GM21717 (cell line): Measurements from ENCODE around the gene ABR.

ENCODE experiments used
- ATAC-seq: cut with Tn5 transposase; IDR thresholded peaks from one replicate; pipeline ENCODE4 v1.9.1; 2021; ENCODE audit warnings: mild to moderate bottlenecking, moderate library complexity; ENCODE audit not compliant: unreplicated experiment

Gene ABR

DNA sequence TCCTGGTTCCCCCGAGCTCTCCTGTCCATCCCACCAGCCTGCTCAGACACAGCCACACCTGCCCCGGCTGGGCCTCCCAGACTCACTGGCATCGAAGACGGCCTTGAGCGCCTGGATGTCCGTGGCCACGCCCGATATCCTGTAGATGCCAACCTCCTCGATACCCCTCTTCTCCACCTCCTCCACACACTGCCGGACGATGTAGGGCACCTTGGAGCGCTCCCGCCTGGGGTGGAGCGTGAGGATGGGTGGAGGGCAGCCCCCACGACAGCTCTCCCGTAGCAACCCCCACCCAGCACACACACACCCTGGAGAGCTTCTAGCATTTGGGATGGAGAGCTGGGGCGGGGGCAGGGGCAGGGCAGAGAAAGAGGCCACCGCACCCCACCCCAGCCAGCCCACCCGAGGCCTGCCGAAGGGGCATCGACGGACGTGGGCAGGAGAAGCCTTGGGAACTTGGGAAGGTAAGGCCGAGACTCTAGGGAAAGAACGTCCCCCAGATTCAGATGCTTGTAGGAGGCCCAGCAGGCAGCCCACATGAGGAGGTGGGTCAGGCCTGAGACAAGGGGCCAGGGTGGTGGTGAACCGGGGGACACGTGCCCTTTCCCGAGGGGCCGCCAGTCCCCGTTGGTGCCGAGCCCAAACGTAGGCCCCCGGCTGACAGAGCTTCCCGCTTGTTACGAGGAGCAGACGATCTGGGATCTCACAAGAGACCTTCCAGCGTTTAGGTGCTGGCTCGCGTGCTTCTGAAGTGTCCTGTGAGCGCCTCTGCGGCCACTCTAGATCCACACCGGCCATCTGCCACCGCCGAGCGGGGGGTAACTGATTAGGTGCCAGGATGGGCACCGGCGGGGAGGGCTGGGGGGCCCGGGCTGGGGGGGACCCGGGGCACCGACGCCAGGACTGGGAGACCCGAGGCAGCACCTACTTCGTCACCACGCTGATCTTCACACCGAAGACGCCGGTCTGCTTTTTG is 167.7 kb downstream of the ABR start:
- ATAC-seq = no peak

- no peak for ATAC-seq
These were observed 168.6 kb downstream of the ABR start for GRCh38 chr17:1011138-1011537.

- ATAC-seq = no peak
These were observed 169.2 kb downstream of the ABR start for GRCh38 chr17:1010586-1010985.

- ATAC-seq = no peak
These were observed 169.7 kb downstream of the ABR start for GRCh38 chr17:1010086-1010450.

- no peak for ATAC-seq
These were observed 170.3 kb downstream of the ABR start for GRCh38 chr17:1009229-1010085.

- ATAC-seq = no peak
These were observed 171.6 kb downstream of the ABR start for GRCh38 chr17:1008008-1008761.

GRCh38 chr17:1007310-1008007 is 172.3 kb downstream of the ABR start:
- ATAC-seq = no peak

GRCh38 chr17:1006054-1006453 is 173.7 kb downstream of the ABR start:
- ATAC-seq = no peak

GRCh38 chr17:1005361-1005946 is 174.3 kb downstream of the ABR start:
- ATAC-seq = no peak

DNA sequence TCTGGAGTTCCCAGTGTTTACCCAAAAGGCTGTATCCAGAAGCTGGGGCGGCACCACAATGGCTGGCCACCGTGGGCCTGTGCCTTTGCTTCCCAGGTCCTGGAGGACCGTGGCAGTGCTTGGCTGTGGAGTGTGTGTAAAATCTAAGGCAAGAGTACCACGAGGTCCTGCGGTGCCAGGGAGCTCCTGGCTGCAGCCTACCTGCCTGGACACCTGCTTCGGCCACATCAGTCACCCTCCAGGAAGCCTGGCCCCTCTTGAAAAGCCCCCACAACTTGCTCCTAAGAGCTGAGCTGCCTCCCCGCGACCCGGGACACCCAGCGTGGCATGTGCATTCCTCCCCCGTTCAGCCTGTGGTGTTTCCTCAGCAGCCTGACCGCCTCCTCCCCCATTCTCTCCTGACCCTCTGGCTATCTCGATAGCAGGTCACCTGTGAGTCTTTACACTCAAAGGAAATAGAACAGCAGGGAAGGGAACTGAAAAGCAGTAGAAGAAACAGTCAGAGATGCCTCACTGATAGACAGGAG is 174.9 kb downstream of the ABR start:
- ATAC-seq = no peak

DNA sequence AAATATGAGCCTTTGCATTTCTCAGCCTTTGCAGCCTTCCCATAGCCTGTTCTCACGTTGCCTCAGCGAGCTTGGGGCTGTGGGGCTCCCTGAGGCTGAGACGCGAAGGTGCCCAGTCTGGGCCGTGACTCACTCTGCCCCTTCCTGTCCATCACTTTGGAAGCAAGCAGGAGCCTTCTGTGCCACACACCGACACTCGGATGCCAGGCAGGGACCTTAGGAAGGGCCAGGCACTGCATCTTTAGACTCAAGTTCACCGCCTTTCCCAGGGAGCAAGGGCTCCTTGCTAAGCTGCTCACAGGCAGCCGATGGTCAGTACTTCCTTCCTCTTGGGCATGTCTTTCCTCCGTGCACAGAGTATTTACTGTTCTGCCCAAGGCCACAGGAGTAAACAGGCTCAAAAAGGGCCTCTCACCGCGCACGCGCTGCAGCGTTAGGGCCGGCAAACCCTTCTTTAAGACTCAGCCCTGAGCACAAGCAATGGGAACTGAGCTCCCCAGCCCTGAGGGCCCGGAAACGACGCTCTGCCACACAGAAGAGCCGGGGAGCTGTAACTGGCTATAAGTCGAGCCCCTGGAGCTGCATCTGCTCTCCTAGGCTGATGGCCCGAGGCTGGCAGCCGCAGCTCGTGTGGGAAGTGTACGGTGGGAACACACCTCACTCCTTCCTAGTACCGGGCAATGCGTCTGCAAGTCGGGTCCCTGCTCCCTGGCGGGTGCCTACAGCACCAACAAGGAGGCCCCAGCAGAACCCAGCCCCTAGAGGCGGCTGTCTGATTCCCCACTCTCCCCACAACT is 175.6 kb downstream of the ABR start:
- ATAC-seq = no peak

DNA sequence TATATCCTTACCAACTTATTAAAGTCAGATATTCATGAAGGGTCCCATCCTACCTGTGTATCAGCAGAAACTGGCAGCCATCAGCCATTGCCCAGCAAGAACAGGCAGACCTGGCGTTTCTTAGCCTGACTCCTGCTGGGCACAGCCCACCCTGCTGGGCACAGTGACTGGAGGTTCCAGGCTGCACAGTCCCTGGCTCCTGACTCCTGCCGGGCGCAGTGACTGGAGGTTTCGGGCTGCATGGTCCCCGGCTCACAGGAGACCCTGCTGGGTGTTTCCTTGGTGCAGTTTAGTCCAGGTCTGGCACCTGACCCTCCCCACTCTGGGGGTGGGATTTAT is 176.2 kb downstream of the ABR start:
- ATAC-seq = no peak

DNA sequence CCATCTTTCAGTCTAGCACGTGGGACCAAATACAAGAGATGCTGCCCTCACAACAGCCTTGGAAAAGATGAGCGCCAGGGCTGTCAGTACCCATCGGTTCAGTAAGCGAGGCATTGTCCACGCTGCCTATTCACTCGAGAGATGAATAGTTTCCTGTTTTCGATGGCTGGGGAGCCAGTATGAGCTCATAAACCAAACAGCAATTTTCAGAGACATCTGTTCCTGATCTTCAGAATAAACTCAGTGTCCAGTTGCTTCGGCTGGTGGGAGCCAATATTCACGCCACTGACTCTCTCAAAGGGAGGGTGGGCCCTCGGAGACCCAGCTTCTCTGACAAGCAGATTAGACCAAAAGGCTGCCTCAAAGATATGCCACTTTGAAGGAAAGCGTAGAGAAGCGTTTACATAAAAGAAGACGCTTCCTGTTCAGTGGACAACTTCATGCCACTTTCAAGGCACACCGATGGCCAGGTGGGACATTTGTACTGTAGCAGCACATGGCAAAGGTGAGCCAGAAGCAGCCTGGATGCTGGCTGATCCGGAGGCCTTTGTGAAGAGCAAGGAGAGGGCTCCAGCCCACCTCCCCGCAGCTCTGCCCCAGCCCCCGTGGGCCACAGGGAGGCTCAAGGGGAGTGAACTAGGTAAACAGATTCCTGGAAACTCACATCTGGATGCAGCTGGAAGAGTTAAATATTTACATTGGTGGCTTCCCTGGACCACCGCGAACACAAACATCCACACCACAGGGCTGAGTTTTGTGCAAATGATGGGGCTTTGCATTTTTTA is 176.8 kb downstream of the ABR start:
- no peak for ATAC-seq

- ATAC-seq = no peak
These were observed 177.4 kb downstream of the ABR start for GRCh38 chr17:1002412-1002753.

DNA sequence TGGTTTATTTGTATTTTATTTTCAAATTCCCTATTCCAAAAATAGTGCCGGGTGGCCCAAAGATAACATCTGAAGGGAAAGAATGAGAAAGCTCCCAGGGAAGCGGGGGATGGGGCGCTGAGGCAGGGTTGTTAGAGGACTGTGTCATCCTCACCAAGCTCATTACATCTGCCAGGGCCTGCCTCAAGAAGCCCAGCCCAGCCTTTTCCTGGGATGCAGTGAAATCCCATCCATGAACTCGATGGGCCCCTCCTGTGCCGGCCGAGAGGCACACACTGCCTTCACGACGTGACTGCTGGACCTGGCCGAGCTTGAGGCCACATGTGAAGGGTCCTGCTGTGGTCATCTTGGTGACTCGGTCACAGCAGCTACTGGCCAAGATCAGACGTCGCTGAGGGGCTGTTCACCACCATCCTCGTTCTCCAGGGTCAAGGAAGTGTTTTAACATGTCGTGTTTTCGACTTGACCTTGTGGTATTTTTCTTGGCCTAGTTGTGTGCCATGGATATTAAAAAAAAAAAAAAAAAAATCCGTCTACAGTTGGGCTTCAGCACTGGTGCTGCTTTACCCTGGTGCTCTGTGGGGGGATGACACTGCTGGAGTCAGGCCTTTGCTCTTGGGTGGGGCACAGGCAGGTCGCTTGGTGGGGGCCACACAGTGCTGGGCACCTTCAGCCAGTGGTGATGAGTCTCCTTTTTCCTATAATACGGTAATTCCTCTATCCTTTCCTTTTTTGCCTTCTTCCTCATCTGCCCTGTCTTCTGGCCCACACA is 178.0 kb downstream of the ABR start:
- no peak for ATAC-seq

DNA sequence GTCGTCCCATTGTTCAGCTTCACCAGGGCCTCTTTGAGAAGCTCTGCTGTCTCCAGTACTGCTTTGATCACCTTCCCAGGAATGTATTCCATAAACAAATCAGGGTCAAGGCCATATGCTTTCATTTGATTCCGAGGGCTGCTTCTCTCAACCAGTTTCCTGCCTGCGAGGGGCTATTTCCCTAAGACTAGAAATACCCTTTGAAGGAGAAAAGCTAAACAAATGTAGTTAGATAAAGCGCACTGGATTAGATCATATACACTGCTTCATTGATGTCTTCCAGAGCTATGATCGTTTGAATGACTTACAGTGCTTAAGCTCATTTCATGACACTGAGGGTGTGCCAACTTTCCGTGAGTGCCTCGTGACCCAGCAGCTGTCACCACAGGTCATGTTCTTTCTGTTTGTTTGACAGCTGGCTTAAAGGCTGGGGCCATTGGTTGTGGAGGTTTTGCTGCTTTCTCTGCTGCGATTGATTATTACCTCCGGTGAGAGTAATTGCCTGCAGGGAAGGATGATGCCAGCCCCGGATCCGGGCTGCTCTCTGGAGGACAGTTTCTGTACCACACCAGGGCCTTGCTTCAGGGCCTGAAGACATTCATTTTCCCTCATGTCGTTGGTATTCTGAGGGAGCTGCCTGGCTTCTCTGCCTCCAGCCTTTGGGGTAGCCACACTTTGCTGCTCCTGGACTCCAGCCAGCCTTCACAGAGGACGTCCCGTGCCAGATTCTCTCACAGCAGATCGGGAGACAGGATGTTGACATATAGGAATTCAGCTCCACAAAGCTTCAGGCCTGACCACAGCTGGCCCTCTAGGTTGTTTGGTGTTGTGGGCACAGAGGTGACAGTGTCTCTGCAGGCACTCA is 179.0 kb downstream of the ABR start:
- no peak for ATAC-seq

- ATAC-seq = no peak
These were observed 181.7 kb downstream of the ABR start for GRCh38 chr17:998111-998510.
